Measurements from ENCODE around the gene TSPEAR.

- TF ChIP-seq POLR2A (IDR thresholded peaks at IDR 0.05) (no peak), CTCF (IDR thresholded peaks at IDR 0.05) (no peak)
These were observed 45.2 kb upstream of the TSPEAR start for GRCh38 chr21:44756423-44757185.
